ENCODE data around the gene INHBE.

The INHBE gene

GRCh38 chr12:57483466-57483865 lies 28.4 kb downstream of the INHBE start:
- Histone ChIP-seq H3K27ac (ENCODE audit: low read depth, low read length) (no peak overlapping the region), H3K9me3 (ENCODE audit: insufficient read depth, low read length) (no peaks in the 10 kb centered on the region), H2AFZ (ENCODE audit: low read depth, low read length, severe bottlenecking) (no peak overlapping the region), H3K9me2 (replicated peaks; ENCODE audit: insufficient read depth, low read length) (no peaks in the 10 kb centered on the region), H3K9ac (ENCODE audit: low read length) (no peak overlapping the region), H4K20me1 (ENCODE audit: low read depth, low read length) (no peaks in the 10 kb centered on the region), H3K27me3 (ENCODE audit: low read length) (no peaks in the 10 kb centered on the region), H3K79me2 (ENCODE audit: insufficient read depth, low read length) (peaks cover 6% of the 10 kb centered on the region), H3K4me3 (ENCODE audit: insufficient read depth, low read length, poor library complexity, severe bottlenecking) (no peak overlapping the region), H3K36me3 (ENCODE audit: low read length) (no peaks in the 10 kb centered on the region), H3K4me2 (ENCODE audit: low read depth, low read length, poor library complexity, severe bottlenecking) (no peak overlapping the region), H3F3A (ENCODE audit: insufficient read depth) (peaks cover 5% of the 10 kb centered on the region; the same call in 1 of the 2 replicates)
- TF ChIP-seq EZH2phosphoT487 (conservative IDR thresholded peaks at IDR 0.05; ENCODE audit: low read length) (no peak), CTCF (IDR thresholded peaks at IDR 0.05; ENCODE audit: insufficient read depth, low read length, poor library complexity, severe bottlenecking) (no peak)

- H3K9me3 ChIP-seq (ENCODE audit: insufficient read depth, low read length): no peaks in the 10 kb centered on the region
- no peaks in the 10 kb centered on the region; the same call in 1 of the 2 replicates for H3K36me3 ChIP-seq (ENCODE audit: low read length)
- H3K4me2 ChIP-seq (ENCODE audit: low read depth, low read length, poor library complexity, severe bottlenecking): no peak overlapping the region
- H3K9me2 ChIP-seq (replicated peaks; ENCODE audit: insufficient read depth, low read length): no peaks in the 10 kb centered on the region
- H3F3A ChIP-seq (ENCODE audit: insufficient read depth): peaks cover 4% of the 10 kb centered on the region; the same call in 1 of the 2 replicates
- no peak overlapping the region for H2AFZ ChIP-seq (ENCODE audit: low read depth, low read length, severe bottlenecking)
- no peak overlapping the region for H3K4me3 ChIP-seq (ENCODE audit: insufficient read depth, low read length, poor library complexity, severe bottlenecking)
- H3K9ac ChIP-seq (ENCODE audit: low read length): no peak overlapping the region
- no peaks in the 10 kb centered on the region for H3K27me3 ChIP-seq (ENCODE audit: low read length)
- no peak for TF ChIP-seq CTCF (IDR thresholded peaks at IDR 0.05; ENCODE audit: insufficient read depth, low read length, poor library complexity, severe bottlenecking)
- TF ChIP-seq EZH2phosphoT487 (conservative IDR thresholded peaks at IDR 0.05; ENCODE audit: low read length): no peak
- no peak overlapping the region for H3K27ac ChIP-seq (ENCODE audit: low read depth, low read length)
- H3K79me2 ChIP-seq (ENCODE audit: insufficient read depth, low read length): peaks cover 26% of the 10 kb centered on the region
- H4K20me1 ChIP-seq (ENCODE audit: low read depth, low read length): no peaks in the 10 kb centered on the region
These were observed 30.6 kb downstream of the INHBE start for GRCh38 chr12:57485695-57486094.

GRCh38 chr12:57487055-57487596 lies 32.0 kb downstream of the INHBE start:
- Histone ChIP-seq H2AFZ (ENCODE audit: low read depth, low read length, severe bottlenecking) (peak overlapping the region; percentile 75), H3K9ac (ENCODE audit: low read length) (no peak overlapping the region), H3K27ac (ENCODE audit: low read depth, low read length) (no peak overlapping the region), H3K36me3 (ENCODE audit: low read length) (peaks cover 10% of the 10 kb centered on the region), H3K79me2 (ENCODE audit: insufficient read depth, low read length) (peaks cover 30% of the 10 kb centered on the region), H3K9me3 (ENCODE audit: insufficient read depth, low read length) (no peaks in the 10 kb centered on the region), H3F3A (ENCODE audit: insufficient read depth) (no peaks in the 10 kb centered on the region), H4K20me1 (ENCODE audit: low read depth, low read length) (no peaks in the 10 kb centered on the region), H3K9me2 (replicated peaks; ENCODE audit: insufficient read depth, low read length) (no peaks in the 10 kb centered on the region), H3K27me3 (ENCODE audit: low read length) (no peaks in the 10 kb centered on the region), H3K4me3 (ENCODE audit: insufficient read depth, low read length, poor library complexity, severe bottlenecking) (peak overlapping the region; percentile 23), H3K4me2 (ENCODE audit: low read depth, low read length, poor library complexity, severe bottlenecking) (peak overlapping the region; percentile 50)
- TF ChIP-seq CTCF (IDR thresholded peaks at IDR 0.05; ENCODE audit: insufficient read depth, low read length, poor library complexity, severe bottlenecking): no peak
- TF ChIP-seq EZH2phosphoT487 (conservative IDR thresholded peaks at IDR 0.05; ENCODE audit: low read length): no peak
